Activated CD4-positive, alpha-beta T cell treated with anti-CD3 and anti-CD28 coated beads, Interleukin-2, amount 10 ng/mL, durations not matched to agents 7 days and 5 days (primary cell): ENCODE results near the gene GBP3. TPM values are rescaled to one million over a fixed set of nuclear protein-coding genes. Genes with fewer than 3 reads are reported as not detected.
"Not testable (repeated sequence)": the region's sequence is repeated elsewhere in the genome, so short reads cannot be mapped to it uniquely, and the experiment has no call there.

Experiments
- CTCF ChIA-PET: fragments of 350-600 bp; sonication (Branson Sonifier 250); formaldehyde crosslinking; loops from one replicate; lab custom pipeline; 2021; ENCODE audit warnings: antibody characterized with exemption; lab: Charles Lee
- POLR2A ChIA-PET: fragments of 350-600 bp; sonication (Branson Sonifier 250); formaldehyde crosslinking; loops from one replicate; lab custom pipeline; 2021; ENCODE audit warnings: antibody characterized with exemption; lab: Charles Lee
- DNase-seq: peaks from one replicate; pipeline ENCODE4 v3.0.0-alpha.2; 2020
- H3K27ac Mint-ChIP-seq: one replicate; pipeline ENCODE4 v1.8.0; 2021; ENCODE audit warnings: mild to moderate bottlenecking, moderate library complexity, mixed read lengths
- H3K27me3 Mint-ChIP-seq: one replicate; pipeline ENCODE4 v1.8.0; 2021; ENCODE audit warnings: mixed read lengths
- H3K36me3 Mint-ChIP-seq: one replicate; pipeline ENCODE4 v1.8.0; 2021; ENCODE audit warnings: low read depth, mixed read lengths
- H3K4me1 Mint-ChIP-seq: one replicate; pipeline ENCODE4 v1.8.0; 2021; ENCODE audit warnings: mixed read lengths
- H3K4me3 Mint-ChIP-seq: one replicate; pipeline ENCODE4 v1.8.0; 2021; ENCODE audit warnings: mild to moderate bottlenecking, moderate library complexity, mixed read lengths
- H3K9me3 Mint-ChIP-seq: one replicate; pipeline ENCODE4 v1.8.0; 2021; ENCODE audit warnings: mixed read lengths
- total RNA-seq, 2 experiments: library from RNA; stranded (reverse); gene quantifications; one replicate each; pipeline ENCODE4 v1.2.3, GENCODE V29; 2021

Gene GBP3
- total RNA-seq, 2 experiments from 2014 or later, result 39.2 to 39.7 TPM

DNA sequence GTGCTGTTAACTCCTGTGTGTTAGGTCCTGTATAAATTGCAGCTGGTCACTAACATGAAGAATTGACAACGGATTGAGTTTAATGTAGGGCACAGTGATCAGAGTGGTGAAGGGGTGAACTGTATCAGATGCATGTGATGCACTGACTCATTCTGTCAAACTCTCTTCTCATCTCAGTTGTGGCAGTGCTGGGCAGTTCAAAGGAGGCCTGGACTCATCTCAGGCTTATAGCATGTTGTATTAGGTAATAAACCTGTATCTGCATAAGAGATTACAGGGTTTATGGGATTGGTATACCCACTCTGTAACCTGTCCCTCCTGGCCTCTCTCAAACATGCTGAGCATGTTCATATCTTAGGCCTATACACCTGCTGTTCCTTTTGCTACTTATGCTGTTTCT lies 12.4 kb upstream of the GBP3 start:
- Mint-ChIP-seq H3K4me3 (no peak overlapping the region), H3K4me1 (peaks cover 32% of the 10 kb centered on the region)

DNA sequence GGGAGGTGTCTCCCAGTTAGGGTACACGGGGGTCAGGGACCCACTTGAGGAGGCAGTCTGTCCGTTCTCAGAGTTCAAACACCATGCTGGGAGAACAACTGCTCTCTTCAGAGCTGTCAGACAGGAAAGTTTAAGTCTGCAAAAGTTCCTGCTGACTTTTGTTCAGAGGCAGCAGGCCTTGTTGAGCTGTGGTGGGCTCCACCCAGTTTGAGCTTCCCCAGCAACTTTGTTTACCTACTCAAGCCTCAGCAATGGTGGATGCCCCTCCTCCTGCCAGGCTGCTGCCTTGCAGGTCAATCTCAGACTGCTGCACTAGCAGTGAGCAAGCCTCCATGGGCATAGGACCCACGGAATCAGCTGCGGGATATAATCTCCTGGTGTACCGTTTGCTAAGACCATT lies 11.3 kb upstream of the GBP3 start:
- H3K4me3 Mint-ChIP-seq, H3K27ac Mint-ChIP-seq, H3K27me3 Mint-ChIP-seq, POLR2A ChIA-PET: not testable (repeated sequence)
- CTCF ChIA-PET, result interaction anchor here (1.2 to 1.7 kb wide), 2 partner anchors 9 to 12 kb away, joined by 3 to 8 read pairs; partner anchors contain the start of gene GBP3
- Mint-ChIP-seq H3K36me3 (peaks cover 53% of the 10 kb centered on the region), H3K4me1 (peaks cover 32% of the 10 kb centered on the region), H3K9me3 (peaks cover 34% of the 10 kb centered on the region)
- peak; percentile 15 for DNase-seq

More for the DNA sequence above, 12.4 kb upstream of the GBP3 start:
- Mint-ChIP-seq H3K27me3 (peaks cover 10% of the 10 kb centered on the region), H3K27ac (no peak overlapping the region), H3K9me3 (peaks cover 39% of the 10 kb centered on the region), H3K36me3 (peaks cover 54% of the 10 kb centered on the region)
- POLR2A ChIA-PET, result no interaction called here
- CTCF ChIA-PET, result interaction anchor here (1.2 to 1.7 kb wide), 2 partner anchors 8 to 13 kb away, joined by 3 to 8 read pairs; partner anchors contain the start of gene GBP3
- no peak for DNase-seq

DNA sequence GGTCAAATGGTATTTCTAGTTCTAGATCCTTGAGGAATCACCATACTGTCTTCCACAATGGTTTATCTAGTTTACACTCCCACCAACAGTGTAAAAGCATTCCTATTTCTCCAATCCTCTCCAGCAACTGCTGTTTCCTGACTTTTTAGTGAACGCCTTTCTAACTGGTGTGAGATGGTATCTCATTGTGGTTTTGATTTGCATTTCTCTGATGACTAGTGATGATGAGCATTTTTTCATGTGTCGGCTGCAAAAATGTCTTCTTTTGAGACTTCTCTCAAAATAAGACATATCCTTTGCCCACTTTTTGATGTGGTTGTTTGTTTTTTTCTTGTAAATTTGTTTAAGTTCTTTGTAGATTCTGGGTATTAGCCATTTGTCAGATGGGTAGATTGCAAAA lies 6.4 kb upstream of the GBP3 start:
- Mint-ChIP-seq H3K4me1 (peaks cover 35% of the 10 kb centered on the region), H3K36me3 (peaks cover 58% of the 10 kb centered on the region), H3K9me3 (peaks cover 46% of the 10 kb centered on the region), H3K27ac (peak overlapping the region; percentile 63)
- CTCF ChIA-PET, H3K27me3 Mint-ChIP-seq, POLR2A ChIA-PET, H3K4me3 Mint-ChIP-seq, DNase-seq: not testable (repeated sequence)

DNA sequence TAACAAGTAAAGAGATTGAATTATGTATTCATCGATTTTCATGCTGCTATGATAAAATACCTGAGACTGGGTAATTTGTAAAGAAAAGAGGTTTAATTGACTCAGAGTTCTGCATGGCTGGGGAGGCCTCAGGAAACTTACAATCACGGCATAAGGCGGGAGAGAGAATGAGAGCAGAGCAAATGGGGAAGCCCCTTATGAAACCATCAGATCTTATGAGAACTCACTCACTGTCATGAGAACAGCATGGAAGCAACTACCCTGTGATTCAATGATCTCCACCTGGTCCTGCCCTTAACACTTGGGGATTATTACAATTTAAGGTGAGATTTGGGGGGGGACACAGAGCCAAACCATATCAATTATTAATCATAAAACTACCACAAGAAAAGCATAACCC lies 3.3 kb upstream of the GBP3 start:
- H3K9me3 Mint-ChIP-seq, result peaks cover 32% of the 10 kb centered on the region
- no peak overlapping the region for H3K4me3 Mint-ChIP-seq
- ChIA-PET CTCF (no interaction called here), POLR2A (no interaction called here)
- peaks cover 3% of the 10 kb centered on the region for H3K27me3 Mint-ChIP-seq
- H3K36me3 Mint-ChIP-seq, result peaks cover 52% of the 10 kb centered on the region
- no peak for DNase-seq
- H3K27ac Mint-ChIP-seq, result no peak overlapping the region
- H3K4me1 Mint-ChIP-seq, result peaks cover 37% of the 10 kb centered on the region

DNA sequence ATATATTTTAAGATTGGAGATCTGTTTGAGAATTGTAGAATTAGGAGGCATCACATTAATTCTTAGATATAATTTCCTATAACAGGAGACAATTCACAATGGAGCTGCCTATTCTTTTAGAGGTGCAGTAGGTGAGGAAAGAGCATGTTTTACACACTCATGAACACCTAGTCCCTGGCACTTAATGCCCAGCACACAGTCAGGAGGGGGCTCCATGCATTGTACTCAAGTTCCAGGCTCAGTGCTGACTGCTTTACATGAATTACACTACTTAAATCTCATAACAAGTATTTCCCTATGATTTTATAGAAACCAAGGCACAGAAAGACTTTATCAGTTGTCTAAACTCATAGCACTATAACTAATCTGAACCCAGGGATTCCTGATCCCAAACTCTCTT lies 360 bp upstream of the GBP3 start:
- Mint-ChIP-seq H3K27ac (peak overlapping the region; percentile 89), H3K4me3 (peak overlapping the region; percentile 87), H3K4me1 (peaks cover 42% of the 10 kb centered on the region), H3K9me3 (peaks cover 25% of the 10 kb centered on the region), H3K36me3 (peaks cover 57% of the 10 kb centered on the region), H3K27me3 (no peaks in the 10 kb centered on the region)
- no peak for DNase-seq
- ChIA-PET CTCF (interaction anchor here (1.0 to 1.5 kb wide), 3 partner anchors 10 to 35 kb away, joined by 3 read pairs; no protein-coding TSS in a partner anchor), POLR2A (interaction anchor here (0.5 to 0.7 kb wide), 2 partner anchors 39 to 288 kb away, joined by 3 read pairs; no protein-coding TSS in a partner anchor)

DNA sequence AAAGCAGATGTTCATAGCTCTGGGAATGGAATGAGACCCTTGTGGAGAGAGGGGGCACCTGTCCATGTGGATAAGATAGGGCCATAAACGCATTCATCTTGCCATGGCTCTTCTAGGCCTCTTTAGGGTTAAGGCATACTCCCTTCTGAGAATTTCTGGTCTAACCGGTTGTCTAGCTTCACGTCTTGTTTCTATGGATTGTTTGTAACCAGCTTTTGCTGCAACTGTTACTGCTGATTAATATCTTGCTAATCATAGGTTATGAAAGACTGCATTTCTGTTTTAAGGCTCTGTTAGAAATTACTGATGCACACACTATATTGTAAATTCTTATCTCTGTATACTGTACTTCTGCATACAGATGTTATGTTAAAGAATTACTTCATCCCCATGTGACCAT lies 4.3 kb downstream of the GBP3 start:
- H3K9me3 Mint-ChIP-seq, H3K27ac Mint-ChIP-seq, POLR2A ChIA-PET, H3K27me3 Mint-ChIP-seq, H3K4me3 Mint-ChIP-seq, CTCF ChIA-PET, DNase-seq: not testable (repeated sequence)
- H3K4me1 Mint-ChIP-seq, result peaks cover 55% of the 10 kb centered on the region
- H3K36me3 Mint-ChIP-seq, result peaks cover 78% of the 10 kb centered on the region

DNA sequence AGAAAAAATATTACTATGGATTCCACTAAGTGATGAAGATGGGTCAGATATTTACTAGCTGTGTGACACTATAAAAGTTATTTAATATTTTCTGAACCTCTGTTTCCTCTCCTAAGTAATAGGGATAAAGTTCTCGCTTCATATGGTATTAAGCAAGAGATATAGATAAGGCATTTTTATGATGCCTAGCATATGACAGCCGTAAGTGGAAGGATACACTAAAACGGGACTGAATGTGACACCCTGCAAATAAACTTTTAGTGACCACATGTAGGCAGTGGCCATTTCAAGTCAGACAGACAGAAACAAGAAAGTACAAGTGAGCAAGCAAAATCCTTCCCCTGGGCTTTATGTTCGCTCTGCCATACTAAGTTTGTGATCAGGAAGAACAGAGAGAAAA lies 14.2 kb downstream of the GBP3 start:
- H3K9me3 Mint-ChIP-seq, result peaks cover 10% of the 10 kb centered on the region
- POLR2A ChIA-PET, result interaction anchor here (0.5 kb wide), 1 partner anchor 370 kb away, joined by 3 read pairs; no protein-coding TSS in a partner anchor
- H3K27ac Mint-ChIP-seq, result no peak overlapping the region
- CTCF ChIA-PET, result no interaction called here
- no peaks in the 10 kb centered on the region for H3K27me3 Mint-ChIP-seq
- H3K4me1 Mint-ChIP-seq, result peaks cover 14% of the 10 kb centered on the region
- DNase-seq, result no peak
- no peak overlapping the region for H3K4me3 Mint-ChIP-seq
- H3K36me3 Mint-ChIP-seq, result peaks cover 88% of the 10 kb centered on the region

DNA sequence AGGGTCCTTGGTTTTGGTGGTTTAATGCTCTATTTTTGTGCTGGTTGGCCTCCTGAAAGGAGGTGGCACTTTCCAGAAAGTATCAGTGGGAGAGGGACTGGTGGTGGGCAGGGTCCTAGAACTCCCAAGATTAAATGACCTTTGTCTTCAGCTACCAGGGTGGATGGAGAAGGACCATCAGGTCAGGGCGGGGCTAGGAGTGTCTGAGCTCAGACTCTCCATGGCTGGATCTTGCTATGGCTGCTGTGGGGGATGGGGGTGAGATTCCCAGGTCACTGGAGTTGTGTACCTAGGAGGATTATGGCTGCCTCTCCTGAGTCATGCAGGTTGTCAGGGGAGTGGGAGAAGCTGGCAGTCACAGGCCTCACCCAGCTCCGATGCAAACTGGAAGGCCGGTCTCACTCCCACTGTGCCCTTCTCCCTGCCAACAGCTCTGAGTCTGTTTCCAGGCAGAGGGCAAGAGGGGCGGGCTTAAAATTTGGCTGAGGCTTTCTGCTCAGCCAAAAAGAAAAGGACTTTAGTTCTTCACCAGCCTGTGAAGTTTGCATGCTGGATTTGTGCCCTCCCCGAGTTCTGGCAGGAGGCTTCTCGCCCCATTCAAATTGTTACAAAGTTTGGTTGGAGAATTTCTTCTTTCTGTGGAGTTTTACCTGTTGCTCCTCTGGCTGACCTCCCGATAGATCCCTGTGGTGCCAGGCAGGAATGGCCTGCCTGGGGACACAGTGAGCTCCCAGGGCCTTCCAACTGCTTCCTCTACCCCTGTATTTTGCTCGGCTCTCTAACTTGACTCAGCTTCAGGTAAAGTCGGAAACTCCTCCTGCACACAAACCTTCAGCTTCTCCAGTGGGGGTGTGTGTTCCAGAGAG lies 17.1 kb downstream of the GBP3 start:
- DNase-seq, result no peak
- H3K4me1 Mint-ChIP-seq, result peaks cover 39% of the 10 kb centered on the region
- POLR2A ChIA-PET, result no interaction called here
- peaks cover 8% of the 10 kb centered on the region for H3K27me3 Mint-ChIP-seq
- H3K36me3 Mint-ChIP-seq, result peaks cover 81% of the 10 kb centered on the region
- H3K4me3 Mint-ChIP-seq, result no peak overlapping the region
- CTCF ChIA-PET, result interaction anchor here (0.9 to 1.1 kb wide), 2 partner anchors 9 to 16 kb away, joined by 3 to 5 read pairs; no protein-coding TSS in a partner anchor
- peaks cover 28% of the 10 kb centered on the region for H3K9me3 Mint-ChIP-seq
- H3K27ac Mint-ChIP-seq, result no peak overlapping the region

DNA sequence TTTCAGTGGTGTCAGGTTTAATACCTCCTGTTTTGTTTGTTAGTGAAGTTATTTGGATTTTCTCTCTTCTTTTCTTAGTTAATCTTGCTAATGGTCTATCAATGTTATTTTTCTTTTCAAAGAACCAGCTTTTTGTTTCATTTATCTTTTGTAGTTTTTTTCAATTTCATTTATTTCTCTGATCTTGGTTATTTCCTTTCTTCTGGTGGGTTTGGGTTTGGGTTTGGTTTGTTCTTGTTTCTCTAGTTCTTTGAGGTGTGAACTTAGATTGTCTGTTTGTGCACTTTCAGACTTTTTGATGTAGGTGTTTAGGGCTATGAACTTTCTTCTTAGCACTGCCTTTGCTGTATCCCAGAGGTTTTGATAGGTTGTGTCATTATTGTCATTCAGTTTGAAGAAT lies 20.5 kb downstream of the GBP3 start:
- H3K4me3 Mint-ChIP-seq, result peak overlapping the region; percentile 3
- H3K4me1 Mint-ChIP-seq, result peaks cover 46% of the 10 kb centered on the region
- peaks cover 54% of the 10 kb centered on the region for H3K36me3 Mint-ChIP-seq
- peak overlapping the region; percentile 65 for H3K27ac Mint-ChIP-seq
- H3K9me3 Mint-ChIP-seq, result peaks cover 28% of the 10 kb centered on the region
- POLR2A ChIA-PET, DNase-seq, CTCF ChIA-PET: not testable (repeated sequence)
- H3K27me3 Mint-ChIP-seq, result peaks cover 17% of the 10 kb centered on the region

DNA sequence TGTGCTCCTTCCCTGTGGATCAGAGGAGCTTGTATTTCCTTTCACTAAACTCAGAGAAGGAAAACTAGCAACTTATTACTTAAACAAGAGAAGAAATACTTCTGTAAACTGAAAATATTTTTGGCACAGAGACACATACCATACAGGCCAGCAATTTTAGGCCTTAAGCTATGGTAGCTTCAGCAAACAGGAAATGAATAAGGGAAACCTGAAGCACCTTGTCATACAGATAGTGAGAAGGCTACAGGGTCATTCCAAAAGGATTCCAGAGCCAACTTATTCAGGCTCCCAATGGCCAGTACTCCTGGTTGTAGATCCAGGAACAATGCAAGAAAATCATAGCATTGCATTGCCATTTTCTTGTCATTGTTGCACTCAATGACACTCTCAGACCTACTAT lies 21.2 kb downstream of the GBP3 start:
- peaks cover 28% of the 10 kb centered on the region for H3K9me3 Mint-ChIP-seq
- DNase-seq, result no peak
- H3K4me1 Mint-ChIP-seq, result peaks cover 46% of the 10 kb centered on the region
- ChIA-PET POLR2A (no interaction called here), CTCF (no interaction called here)
- peaks cover 50% of the 10 kb centered on the region for H3K36me3 Mint-ChIP-seq
- H3K27ac Mint-ChIP-seq, result no peak overlapping the region
- H3K27me3 Mint-ChIP-seq, result peaks cover 19% of the 10 kb centered on the region
- H3K4me3 Mint-ChIP-seq, result no peak overlapping the region

DNA sequence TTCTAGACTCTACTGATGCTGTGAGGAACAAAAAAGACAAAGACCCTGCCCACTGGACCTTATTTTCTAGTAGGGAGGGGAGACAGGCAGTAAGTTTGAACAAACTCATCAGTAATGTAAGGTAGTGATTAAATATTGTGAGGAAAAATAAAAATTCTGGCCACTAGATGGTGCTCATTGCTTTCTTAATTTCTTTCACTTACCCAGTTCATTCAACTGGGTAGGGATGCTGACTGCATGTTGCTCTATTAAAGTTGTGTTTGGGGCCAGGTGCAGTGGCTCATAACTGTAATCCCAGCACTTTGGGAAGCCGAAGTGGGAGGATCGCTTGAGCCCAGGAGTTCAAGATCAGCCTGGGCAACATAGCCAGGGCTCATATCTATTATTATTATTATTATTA lies 23.9 kb downstream of the GBP3 start:
- peaks cover 37% of the 10 kb centered on the region for H3K4me1 Mint-ChIP-seq
- H3K27ac Mint-ChIP-seq, result no peak overlapping the region
- POLR2A ChIA-PET, result no interaction called here
- CTCF ChIA-PET, result interaction anchor here (0.6 to 1.7 kb wide), 4 partner anchors 8 to 457 kb away, joined by 3 to 4 read pairs (median 3); no protein-coding TSS in a partner anchor
- H3K4me3 Mint-ChIP-seq, result no peak overlapping the region
- peaks cover 19% of the 10 kb centered on the region for H3K27me3 Mint-ChIP-seq
- peak; percentile 69 for DNase-seq
- H3K36me3 Mint-ChIP-seq, result peaks cover 24% of the 10 kb centered on the region
- peaks cover 19% of the 10 kb centered on the region for H3K9me3 Mint-ChIP-seq

DNA sequence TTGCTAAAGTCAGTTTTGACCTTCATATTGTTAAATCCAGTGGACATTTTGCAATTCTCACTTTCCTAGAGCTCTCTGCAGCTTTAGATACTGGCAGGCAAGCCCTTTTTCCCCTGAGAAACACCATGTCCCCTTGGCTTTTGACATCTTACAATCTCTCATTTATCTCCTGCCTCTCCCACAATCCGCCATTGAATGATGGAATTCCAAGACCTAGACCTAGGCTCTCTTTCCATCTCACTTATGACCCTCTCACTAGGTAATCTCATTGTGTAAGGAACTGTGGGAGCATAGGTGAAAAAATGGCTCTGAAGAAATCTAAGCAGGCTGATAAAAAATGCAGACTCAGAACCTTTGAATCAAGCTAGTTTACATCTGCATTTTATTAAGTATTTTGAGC lies 32.2 kb downstream of the GBP3 start:
- Mint-ChIP-seq H3K4me3 (no peak overlapping the region), H3K27ac (no peak overlapping the region), H3K36me3 (peaks cover 47% of the 10 kb centered on the region), H3K27me3 (no peaks in the 10 kb centered on the region), H3K4me1 (peaks cover 49% of the 10 kb centered on the region), H3K9me3 (no peaks in the 10 kb centered on the region)
- ChIA-PET CTCF (interaction anchor here (0.6 to 1.5 kb wide), 4 partner anchors 9 to 371 kb away, joined by 3 to 5 read pairs (median 4); no protein-coding TSS in a partner anchor), POLR2A (no interaction called here)
- no peak for DNase-seq

DNA sequence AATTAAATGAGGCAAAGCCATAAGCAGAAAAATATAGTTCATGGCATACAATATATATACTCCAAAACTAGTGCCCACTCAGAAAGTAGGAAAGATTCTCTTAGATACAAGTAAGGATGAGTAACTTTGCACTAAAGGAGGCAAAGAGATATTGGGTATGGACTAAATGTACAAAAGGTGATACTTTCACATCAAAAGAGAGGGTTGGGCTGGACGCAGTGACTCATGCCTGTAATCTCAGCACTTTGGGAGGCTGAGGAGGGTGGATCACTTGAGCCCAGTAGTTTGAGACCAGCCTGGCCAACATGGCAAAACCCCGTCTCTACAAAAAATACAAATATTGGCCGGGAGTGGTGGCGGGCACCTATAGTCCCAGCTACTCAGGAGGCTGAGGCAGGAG lies 37.0 kb downstream of the GBP3 start:
- no peak overlapping the region for H3K4me3 Mint-ChIP-seq
- ChIA-PET CTCF (interaction anchor here (1.3 kb wide), 1 partner anchor 12 kb away, joined by 3 read pairs; no protein-coding TSS in a partner anchor), POLR2A (no interaction called here)
- peaks cover 86% of the 10 kb centered on the region for H3K4me1 Mint-ChIP-seq
- H3K36me3 Mint-ChIP-seq, result peaks cover 79% of the 10 kb centered on the region
- H3K27me3 Mint-ChIP-seq, result no peaks in the 10 kb centered on the region
- DNase-seq, result no peak
- no peak overlapping the region for H3K27ac Mint-ChIP-seq
- H3K9me3 Mint-ChIP-seq, result peaks cover 6% of the 10 kb centered on the region
